ENCODE results near the gene RAD23A.
A peak's percentile ranks its signal among the peaks of the same experiment; 100 is the strongest.

The RAD23A gene

GRCh38 chr19:12924621-12925310 lies 20.9 kb upstream of the RAD23A start:
- H3K4me3 ChIP-seq (ENCODE audit: low read depth, low read length) = no peak overlapping the region
- DNase-seq = no peak
- no peak for TF ChIP-seq CTCF (IDR thresholded peaks at IDR 0.05; ENCODE audit: low read depth, low read length)
- no peak overlapping the region for H3K27ac ChIP-seq
- no peaks in the 10 kb centered on the region for H3K9me3 ChIP-seq (ENCODE audit: severe bottlenecking)
- no peaks in the 10 kb centered on the region for H3K27me3 ChIP-seq (ENCODE audit: insufficient read depth, low read depth, severe bottlenecking)
- peaks cover 74% of the 10 kb centered on the region for H3K36me3 ChIP-seq

- DNase-seq = no peak
- H3K36me3 ChIP-seq = peaks cover 56% of the 10 kb centered on the region
- H3K9me3 ChIP-seq (ENCODE audit: severe bottlenecking) = no peaks in the 10 kb centered on the region
- TF ChIP-seq CTCF (IDR thresholded peaks at IDR 0.05; ENCODE audit: low read depth, low read length) = 0 out of 2 replicates have a peak, but pooled peaks have one; percentile 18
- no peak overlapping the region for H3K4me3 ChIP-seq (ENCODE audit: low read depth, low read length)
- H3K27ac ChIP-seq = no peak overlapping the region
- H3K27me3 ChIP-seq (ENCODE audit: insufficient read depth, low read depth, severe bottlenecking) = no peaks in the 10 kb centered on the region
Measured at GRCh38 chr19:12930002-12930645, 15.5 kb upstream of the RAD23A start.

- H3K36me3 ChIP-seq = peaks cover 31% of the 10 kb centered on the region
- no peak for TF ChIP-seq CTCF (IDR thresholded peaks at IDR 0.05; ENCODE audit: low read depth, low read length)
- no peaks in the 10 kb centered on the region for H3K27me3 ChIP-seq (ENCODE audit: insufficient read depth, low read depth, severe bottlenecking)
- no peak for DNase-seq
- no peaks in the 10 kb centered on the region for H3K9me3 ChIP-seq (ENCODE audit: severe bottlenecking)
- H3K4me3 ChIP-seq (ENCODE audit: low read depth, low read length) = peak overlapping the region; percentile 78
- peak overlapping the region; percentile 87 for H3K27ac ChIP-seq
Measured at GRCh38 chr19:12932392-12933286, 13.0 kb upstream of the RAD23A start.

GRCh38 chr19:12933287-12934072 lies 12.2 kb upstream of the RAD23A start, which contains the start of gene FARSA:
FARSA (minus strand) TSS chr19:12933711; CDS start chr19:12933696, 15 bp downstream.
- DNase-seq = peak; percentile 91
- Histone ChIP-seq H3K4me3 (ENCODE audit: low read depth, low read length) (peak within 1 kb of the TSS; percentile 78), H3K27ac (peak within 1 kb of the TSS; percentile 87)

More at GRCh38 chr19:12933287-12934072, 12.2 kb upstream of the RAD23A start, which contains the start of gene FARSA:
- Histone ChIP-seq H3K27me3 (ENCODE audit: insufficient read depth, low read depth, severe bottlenecking) (no peaks in the 10 kb centered on the region), H3K9me3 (ENCODE audit: severe bottlenecking) (no peaks in the 10 kb centered on the region), H3K36me3 (peaks cover 27% of the 10 kb centered on the region)
- TF ChIP-seq CTCF (IDR thresholded peaks at IDR 0.05; ENCODE audit: low read depth, low read length) = no peak
